Epithelial cell of proximal tubule (primary cell): ENCODE measurements around the gene NECAP2. TPM values are rescaled to one million over a fixed set of nuclear protein-coding genes. Genes with fewer than 3 reads are reported as not detected.
"Not testable (repeated sequence)": the region's sequence is repeated elsewhere in the genome, so short reads cannot be mapped to it uniquely, and the experiment has no call there.

Experiments
- DNase-seq: peaks from one replicate; pipeline ENCODE4 v3.0.0-alpha.2; 2011; ENCODE audit warnings: low read depth
- H3K4me3 ChIP-seq: 2 replicates; pipeline ENCODE4 v1.5.1; 2011; ENCODE audit warnings: low read depth, mild to moderate bottlenecking, low read length
- total RNA-seq: library from RNA; depleted of rRNA; stranded (reverse); fragments of >200 nt; gene quantifications from 2 replicates; pipeline ENCODE4 v1.2.3, GENCODE V29; 2015
- TF ChIP-seq, protein P1 (sequence below): conservative IDR thresholded peaks from 2 replicates; pipeline ENCODE4 v1.5.1; 2012; ENCODE audit warnings: low read depth, mild to moderate bottlenecking, low read length

NECAP2 gene
- total RNA-seq, 1 donor from 2014 or later = 131 TPM

DNA sequence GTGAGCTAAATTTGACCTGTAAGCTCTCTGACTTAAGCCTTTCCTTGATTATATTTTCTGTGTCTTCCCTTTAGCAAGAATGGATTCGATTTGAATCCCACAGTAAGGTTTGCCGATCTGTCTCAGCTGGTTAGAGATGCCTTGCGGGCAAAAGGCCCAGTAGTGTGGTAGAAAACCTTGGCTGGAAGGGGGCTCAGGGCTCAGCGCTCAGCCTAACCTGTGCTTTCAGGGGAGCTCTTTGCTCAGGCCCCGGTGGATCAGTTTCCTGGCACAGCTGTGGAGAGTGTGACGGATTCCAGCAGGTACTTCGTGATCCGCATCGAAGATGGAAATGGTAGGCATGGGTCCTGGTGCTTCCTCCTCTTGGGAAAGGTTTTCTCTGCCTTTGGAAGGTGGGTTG lies 7.1 kb downstream of the NECAP2 start:
- TF ChIP-seq, protein P1, sequence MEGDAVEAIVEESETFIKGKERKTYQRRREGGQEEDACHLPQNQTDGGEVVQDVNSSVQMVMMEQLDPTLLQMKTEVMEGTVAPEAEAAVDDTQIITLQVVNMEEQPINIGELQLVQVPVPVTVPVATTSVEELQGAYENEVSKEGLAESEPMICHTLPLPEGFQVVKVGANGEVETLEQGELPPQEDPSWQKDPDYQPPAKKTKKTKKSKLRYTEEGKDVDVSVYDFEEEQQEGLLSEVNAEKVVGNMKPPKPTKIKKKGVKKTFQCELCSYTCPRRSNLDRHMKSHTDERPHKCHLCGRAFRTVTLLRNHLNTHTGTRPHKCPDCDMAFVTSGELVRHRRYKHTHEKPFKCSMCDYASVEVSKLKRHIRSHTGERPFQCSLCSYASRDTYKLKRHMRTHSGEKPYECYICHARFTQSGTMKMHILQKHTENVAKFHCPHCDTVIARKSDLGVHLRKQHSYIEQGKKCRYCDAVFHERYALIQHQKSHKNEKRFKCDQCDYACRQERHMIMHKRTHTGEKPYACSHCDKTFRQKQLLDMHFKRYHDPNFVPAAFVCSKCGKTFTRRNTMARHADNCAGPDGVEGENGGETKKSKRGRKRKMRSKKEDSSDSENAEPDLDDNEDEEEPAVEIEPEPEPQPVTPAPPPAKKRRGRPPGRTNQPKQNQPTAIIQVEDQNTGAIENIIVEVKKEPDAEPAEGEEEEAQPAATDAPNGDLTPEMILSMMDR = no peak
- DNase-seq = no peak
- H3K4me3 ChIP-seq = no peak overlapping the region

GRCh38 chr1:16449065-16449464 lies 8.5 kb downstream of the NECAP2 start:
- no peak overlapping the region for H3K4me3 ChIP-seq
- no peak for DNase-seq
- TF ChIP-seq, protein P1 = no peak

DNA sequence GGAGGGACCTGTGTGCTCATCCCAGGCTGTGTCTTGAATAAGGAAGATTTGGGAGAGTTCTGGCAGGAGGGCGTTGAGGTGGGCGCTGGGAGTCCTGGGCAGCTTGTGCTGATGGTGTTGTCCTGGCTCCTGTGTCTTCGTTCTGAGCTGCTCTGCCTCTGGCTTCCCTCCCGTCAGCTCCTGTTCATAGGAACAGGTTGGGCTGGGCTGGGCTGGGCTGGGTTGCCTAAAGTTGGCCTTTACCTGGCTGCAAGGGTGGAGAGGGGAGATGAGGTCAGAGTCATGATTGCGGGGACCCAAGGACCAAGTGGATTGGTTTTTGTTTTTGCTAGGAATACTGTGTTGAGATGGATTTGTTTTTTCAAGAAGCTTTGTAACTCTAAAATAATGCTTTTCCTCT lies 9.1 kb downstream of the NECAP2 start:
- no peak for DNase-seq
- no peak overlapping the region for H3K4me3 ChIP-seq
- TF ChIP-seq, protein P1 = no peak

GRCh38 chr1:16450863-16451481 lies 10.4 kb downstream of the NECAP2 start:
- no peak for DNase-seq
- no peak overlapping the region for H3K4me3 ChIP-seq
- TF ChIP-seq, protein P1 = no peak

DNA sequence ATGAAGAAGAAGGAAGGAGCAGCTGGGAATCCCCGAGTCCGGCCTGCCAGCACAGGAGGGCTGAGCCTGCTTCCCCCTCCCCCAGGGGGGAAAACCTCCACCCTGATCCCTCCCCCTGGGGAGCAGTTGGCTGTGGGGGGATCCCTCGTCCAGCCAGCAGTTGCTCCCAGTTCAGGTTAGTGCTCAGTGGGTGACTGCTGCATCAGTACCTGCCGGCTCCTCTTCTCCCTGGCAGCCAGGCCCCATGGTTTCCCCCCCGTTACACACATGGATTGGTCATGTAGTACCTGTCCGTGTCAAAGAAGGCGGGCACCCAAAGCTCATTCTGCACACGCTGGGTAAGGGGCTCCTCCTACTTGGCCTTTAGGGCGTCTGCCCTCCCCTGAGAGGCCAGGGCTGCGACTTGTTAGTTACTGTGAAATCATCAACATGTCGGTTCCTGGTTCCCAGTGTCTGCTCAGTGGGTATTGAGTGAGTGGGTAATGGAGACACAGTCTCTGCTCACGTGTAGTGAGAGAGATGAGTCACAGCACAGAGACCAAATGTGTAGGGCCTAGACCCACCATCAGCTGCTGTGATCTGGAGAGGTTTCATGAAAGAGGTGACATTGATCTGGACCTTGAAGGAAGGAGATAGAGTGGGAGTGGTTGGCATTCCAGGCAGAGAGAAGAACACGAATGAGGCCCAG lies 11.5 kb downstream of the NECAP2 start:
- DNase-seq = no peak

DNA sequence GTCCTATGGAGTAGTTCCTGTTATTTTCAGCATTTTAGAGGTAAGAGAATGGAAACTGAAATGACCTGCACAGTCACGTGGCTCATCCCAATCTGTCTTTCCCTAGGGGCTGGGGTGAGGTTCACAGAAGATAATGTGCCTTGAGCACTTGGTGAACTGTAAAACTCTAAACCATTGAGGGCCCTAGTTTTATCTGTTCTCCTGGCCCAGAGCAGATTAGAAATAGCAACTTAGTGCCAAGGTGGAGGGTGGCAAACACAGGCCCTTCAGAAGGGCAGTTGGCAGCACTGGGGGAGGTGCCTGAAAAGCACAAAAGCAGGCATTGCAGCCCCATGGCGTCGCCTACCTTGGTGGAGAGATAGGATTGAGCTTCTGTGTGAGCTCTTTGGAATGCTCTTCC lies 14.4 kb downstream of the NECAP2 start:
- not testable (repeated sequence) for H3K4me3 ChIP-seq, DNase-seq

More for the DNA sequence above, 11.5 kb downstream of the NECAP2 start:
- H3K4me3 ChIP-seq = no peak overlapping the region
- TF ChIP-seq, protein P1 = no peak

DNA sequence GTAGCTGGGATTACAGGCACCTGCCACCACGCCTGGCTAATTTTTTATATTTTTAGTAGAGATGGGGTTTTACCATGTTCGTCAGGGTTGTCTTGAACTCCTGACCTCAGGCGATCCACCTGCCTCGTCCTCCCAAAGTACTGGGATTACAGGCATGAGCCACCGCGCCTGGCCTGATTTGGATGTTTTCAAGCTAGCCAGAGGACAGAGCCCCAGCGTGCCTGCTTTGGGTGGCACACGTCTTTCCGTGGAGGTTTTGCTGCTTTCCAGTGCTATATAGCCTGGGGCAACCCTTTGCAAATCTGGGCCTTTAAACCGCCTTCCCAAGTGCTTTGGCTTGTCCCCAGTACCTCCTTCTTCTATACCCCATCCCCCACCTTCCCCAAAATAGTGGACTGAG lies 15.6 kb downstream of the NECAP2 start:
- not testable (repeated sequence) for H3K4me3 ChIP-seq

GRCh38 chr1:16458831-16459230 lies 18.3 kb downstream of the NECAP2 start:
- TF ChIP-seq, protein P1 = no peak
- no peak overlapping the region for H3K4me3 ChIP-seq
- no peak for DNase-seq

More for the DNA sequence above, 15.6 kb downstream of the NECAP2 start:
- DNase-seq = not testable (repeated sequence)
